MM.1S (cell line): Measurements from ENCODE around the gene CELF2.

Experiments
- DNase-seq: peaks from one replicate; pipeline ENCODE4 v3.0.0-alpha.2; 2015
- H2AFZ ChIP-seq: fragments of 300-600 bp; sonication (generic); 2 replicates; pipeline ENCODE4 v1.6.0; 2016; ENCODE audit warnings: antibody characterized with exemption, low read length
- H3F3A ChIP-seq: fragments of 300-600 bp; sonication (generic); 2 replicates; pipeline ENCODE4 v1.6.1; 2016; ENCODE audit warnings: mild to moderate bottlenecking, antibody characterized with exemption, low read length, moderate library complexity, mixed read lengths; ENCODE audit not compliant: insufficient read depth
- H3K27ac ChIP-seq: fragments of 300-600 bp; sonication (generic); 2 replicates; pipeline ENCODE4 v1.5.1; 2016; ENCODE audit warnings: mild to moderate bottlenecking, low read length
- H3K27me3 ChIP-seq: fragments of 300-600 bp; sonication (generic); replicated peaks from 2 replicates; pipeline ENCODE4 v1.6.0; 2016; ENCODE audit warnings: low read length; ENCODE audit not compliant: insufficient read depth
- H3K36me3 ChIP-seq: fragments of 300-600 bp; sonication (generic); replicated peaks from 2 replicates; pipeline ENCODE4 v1.6.1; 2016; ENCODE audit warnings: mild to moderate bottlenecking, low read length, mixed read lengths; ENCODE audit not compliant: insufficient read depth
- H3K4me1 ChIP-seq: fragments of 300-600 bp; sonication (generic); 2 replicates; pipeline ENCODE4 v1.6.1; 2016; ENCODE audit warnings: low read length, mixed read lengths
- H3K4me2 ChIP-seq: fragments of 300-600 bp; sonication (generic); 2 replicates; pipeline ENCODE4 v1.6.0; 2016; ENCODE audit warnings: low read depth, low read length
- H3K4me3 ChIP-seq: fragments of 300-600 bp; sonication (generic); 2 replicates; pipeline ENCODE4 v1.5.1; 2016; ENCODE audit warnings: low read length, mixed read lengths
- H3K79me2 ChIP-seq: fragments of 300-600 bp; sonication (generic); 2 replicates; pipeline ENCODE4 v1.6.1; 2016; ENCODE audit warnings: mixed run types, low read length, mixed read lengths
- H3K9ac ChIP-seq: fragments of 300-600 bp; sonication (generic); 2 replicates; pipeline ENCODE4 v1.6.1; 2016; ENCODE audit warnings: low read length, mixed read lengths
- H3K9me2 ChIP-seq: fragments of 300-600 bp; sonication (generic); replicated peaks from 2 replicates; pipeline ENCODE4 v1.6.1; 2016; ENCODE audit warnings: mild to moderate bottlenecking, low read length, mixed read lengths; ENCODE audit not compliant: insufficient read depth
- H3K9me3 ChIP-seq: fragments of 300-600 bp; sonication (generic); replicated peaks from 2 replicates; pipeline ENCODE4 v1.6.1; 2016; ENCODE audit warnings: mild to moderate bottlenecking, low read length, mixed read lengths; ENCODE audit not compliant: insufficient read depth
- H4K20me1 ChIP-seq: fragments of 300-600 bp; sonication (generic); 2 replicates; pipeline ENCODE4 v1.6.1; 2016; ENCODE audit warnings: mild to moderate bottlenecking, low read length, moderate library complexity, mixed read lengths; ENCODE audit not compliant: insufficient read depth
- CTCF ChIP-seq: fragments of 300-600 bp; sonication (generic); IDR thresholded peaks from 2 replicates; pipeline ENCODE4 v1.5.1; 2016; ENCODE audit warnings: antibody characterized with exemption, low read length, mixed read lengths
- EZH2 ChIP-seq: fragments of 300-600 bp; sonication (generic); optimal IDR thresholded peaks from 2 replicates; pipeline ENCODE3; 2017; ENCODE audit warnings: low read depth, mild to moderate bottlenecking, antibody characterized with exemption, low read length, mixed read lengths
- EZH2phosphoT487 ChIP-seq: fragments of 300-600 bp; sonication (generic); IDR thresholded peaks from 2 replicates; pipeline ENCODE4 v1.6.1; 2018; ENCODE audit warnings: antibody characterized with exemption, low read length

CELF2 gene

GRCh38 chr10:11088709-11089108 is 71.0 kb downstream of the CELF2 start:
- Histone ChIP-seq H4K20me1 (no peaks in the 10 kb centered on the region), H3F3A (no peaks in the 10 kb centered on the region), H3K9ac (no peak overlapping the region), H3K4me1 (no peaks in the 10 kb centered on the region), H2AFZ (no peak overlapping the region), H3K9me2 (no peaks in the 10 kb centered on the region), H3K9me3 (no peaks in the 10 kb centered on the region), H3K27ac (no peak overlapping the region), H3K4me2 (no peak overlapping the region), H3K27me3 (no peaks in the 10 kb centered on the region), H3K4me3 (no peak overlapping the region), H3K79me2 (peaks cover 95% of the 10 kb centered on the region), H3K36me3 (no peaks in the 10 kb centered on the region)
- TF ChIP-seq CTCF: no peak
- no peak for TF ChIP-seq EZH2
- TF ChIP-seq EZH2phosphoT487: no peak
- no peak for DNase-seq

- no peaks in the 10 kb centered on the region for H3K27me3 ChIP-seq
- no peak overlapping the region for H3K4me2 ChIP-seq
- no peaks in the 10 kb centered on the region for H3K4me1 ChIP-seq
- DNase-seq: no peak
- no peak overlapping the region for H3K9ac ChIP-seq
- TF ChIP-seq EZH2 (no peak), CTCF (no peak), EZH2phosphoT487 (no peak)
- peaks cover 95% of the 10 kb centered on the region for H3K79me2 ChIP-seq
- no peak overlapping the region for H3K27ac ChIP-seq
- no peaks in the 10 kb centered on the region for H3F3A ChIP-seq
- no peak overlapping the region for H2AFZ ChIP-seq
- no peak overlapping the region for H3K4me3 ChIP-seq
- H4K20me1 ChIP-seq: no peaks in the 10 kb centered on the region
- no peaks in the 10 kb centered on the region for H3K9me2 ChIP-seq
- no peaks in the 10 kb centered on the region for H3K9me3 ChIP-seq
- no peaks in the 10 kb centered on the region for H3K36me3 ChIP-seq
Observed at GRCh38 chr10:11089272-11089671, 71.6 kb downstream of the CELF2 start.

- Histone ChIP-seq H3K9me2 (no peaks in the 10 kb centered on the region), H3F3A (no peaks in the 10 kb centered on the region), H3K4me2 (no peak overlapping the region), H2AFZ (no peak overlapping the region), H3K27ac (no peak overlapping the region), H3K36me3 (no peaks in the 10 kb centered on the region), H3K79me2 (peaks cover 93% of the 10 kb centered on the region), H3K27me3 (no peaks in the 10 kb centered on the region), H3K4me3 (no peak overlapping the region), H3K4me1 (no peaks in the 10 kb centered on the region), H3K9ac (no peak overlapping the region), H4K20me1 (no peaks in the 10 kb centered on the region), H3K9me3 (no peaks in the 10 kb centered on the region)
- no peak for DNase-seq
- TF ChIP-seq CTCF: no peak
- no peak for TF ChIP-seq EZH2
- TF ChIP-seq EZH2phosphoT487: no peak
Observed at GRCh38 chr10:11091517-11092102, 73.9 kb downstream of the CELF2 start.
